HEK293 (cell line): ENCODE measurements around the gene TEX38.
A peak's percentile ranks its signal among the peaks of the same experiment; 100 is the strongest.

Experiments used
- CTCF ChIA-PET: fragments of 350-600 bp; formaldehyde crosslinking; extraction: SDS; loops from one replicate; lab custom pipeline; 2021; ENCODE audit warnings: antibody characterized with exemption; lab: Yijun Ruan, JAX
- POLR2A ChIA-PET: fragments of 300-600 bp; formaldehyde crosslinking; extraction: SDS; loops from one replicate; lab custom pipeline; 2020; ENCODE audit warnings: antibody characterized with exemption, inconsistent platforms; lab: Yijun Ruan, JAX
- H3K27ac ChIP-seq: fragments of 200-500 bp; sonication (Bioruptor generic); 2 replicates; pipeline ENCODE4 v1.5.1; 2014; ENCODE audit warnings: low read depth, low read length, control low read depth, inconsistent platforms; ENCODE audit errors: extremely low read depth
- H3K36me3 ChIP-seq, 2 experiments: fragments of 200-500 bp in 1 of 2; sonication (Bioruptor generic) in 1 of 2; 1 replicate in 1 of 2; 2 replicates in 1 of 2; pipeline ENCODE4 v1.5.1; 2014 to 2017; ENCODE audit warnings: inconsistent platforms in 2 of 2, low read length in 2 of 2; ENCODE audit not compliant: control insufficient read depth in 2 of 2, insufficient read depth in 1 of 2
- H3K4me1 ChIP-seq: fragments of 200-500 bp; sonication (Bioruptor generic); 2 replicates; pipeline ENCODE4 v1.5.1; 2014; ENCODE audit warnings: mild to moderate bottlenecking, low read length, inconsistent platforms; ENCODE audit not compliant: control insufficient read depth, insufficient read depth
- H3K4me3 ChIP-seq: 2 replicates; pipeline ENCODE4 v1.5.1; 2011; ENCODE audit warnings: low read depth, mild to moderate bottlenecking, control low read depth, low read length, moderate library complexity
- H3K9me3 ChIP-seq: fragments of 200-500 bp; sonication (Bioruptor generic); 2 replicates; pipeline ENCODE4 v1.5.1; 2014; ENCODE audit warnings: low read depth, low read length, inconsistent platforms; ENCODE audit not compliant: control insufficient read depth, insufficient read depth
- FEZF1 ChIP-seq: fragments of 450-650 bp; formaldehyde crosslinking; IDR thresholded peaks from 2 replicates; pipeline ENCODE4 v1.5.1; 2016; ENCODE audit warnings: missing biosample characterization, missing genetic modification characterization
- GLI2 ChIP-seq: fragments of 450-650 bp; formaldehyde crosslinking; IDR thresholded peaks from 2 replicates; pipeline ENCODE4; 2017; ENCODE audit warnings: missing biosample characterization, missing genetic modification characterization, low read depth, borderline replicate concordance
- GLI4 ChIP-seq: fragments of 450-650 bp; formaldehyde crosslinking; IDR thresholded peaks from 2 replicates; pipeline ENCODE4 v1.5.1; 2016; ENCODE audit warnings: missing biosample characterization, missing genetic modification characterization
- KLF17 ChIP-seq: fragments of 450-650 bp; formaldehyde crosslinking; IDR thresholded peaks from 2 replicates; pipeline ENCODE4 v1.5.1; 2016; ENCODE audit warnings: missing biosample characterization, missing genetic modification characterization
- KLF9 ChIP-seq: fragments of 450-650 bp; formaldehyde crosslinking; IDR thresholded peaks from 2 replicates; pipeline ENCODE4 v1.5.1; 2016; ENCODE audit warnings: missing biosample characterization, missing genetic modification characterization, low read depth
- RBAK ChIP-seq: fragments of 450-650 bp; formaldehyde crosslinking; IDR thresholded peaks from 2 replicates; pipeline ENCODE4 v1.5.1; 2016; ENCODE audit warnings: missing biosample characterization, missing genetic modification characterization
- ZBTB44 ChIP-seq: fragments of 450-650 bp; IDR thresholded peaks from 2 replicates; pipeline ENCODE4 v1.5.1; 2018; ENCODE audit warnings: missing biosample characterization, mild to moderate bottlenecking, missing genetic modification characterization
- ZFP41 ChIP-seq: fragments of 450-650 bp; formaldehyde crosslinking; IDR thresholded peaks from 2 replicates; pipeline ENCODE4 v1.5.1; 2016; ENCODE audit warnings: missing biosample characterization, missing genetic modification characterization, borderline replicate concordance
- ZNF146 ChIP-seq: fragments of 450-650 bp; formaldehyde crosslinking; IDR thresholded peaks from 2 replicates; pipeline ENCODE4 v1.5.1; 2016; ENCODE audit warnings: missing biosample characterization, missing genetic modification characterization
- ZNF248 ChIP-seq: fragments of 450-650 bp; formaldehyde crosslinking; IDR thresholded peaks from 2 replicates; pipeline ENCODE4 v1.5.1; 2017; ENCODE audit warnings: missing biosample characterization, missing genetic modification characterization
- ZNF274 ChIP-seq, 2 experiments: fragments of 200-500 bp in 1 of 2; fragments of 450-650 bp in 1 of 2; sonication (Bioruptor generic) in 1 of 2; formaldehyde crosslinking in 1 of 2; IDR thresholded peaks; 2 replicates each; pipeline versions ENCODE4 v1.5.1 to v1.6.1; 2014 to 2016; ENCODE audit warnings: borderline replicate concordance in 1 of 2, inconsistent platforms in 1 of 2, low read length in 1 of 2, missing biosample characterization in 1 of 2, missing genetic modification characterization in 1 of 2
- ZNF37A ChIP-seq: fragments of 450-650 bp; IDR thresholded peaks from 2 replicates; pipeline ENCODE4 v1.5.1; 2018; ENCODE audit warnings: missing biosample characterization, missing genetic modification characterization
- ZNF433 ChIP-seq: fragments of 450-650 bp; formaldehyde crosslinking; IDR thresholded peaks from 2 replicates; pipeline ENCODE4 v1.5.1; 2016; ENCODE audit warnings: missing biosample characterization, missing genetic modification characterization, low read depth
- ZNF513 ChIP-seq: fragments of 450-650 bp; IDR thresholded peaks from 2 replicates; pipeline ENCODE4 v1.5.1; 2018; ENCODE audit warnings: missing biosample characterization, missing genetic modification characterization
- ZNF580 ChIP-seq: fragments of 450-650 bp; formaldehyde crosslinking; IDR thresholded peaks from 2 replicates; pipeline ENCODE4 v1.5.1; 2016; ENCODE audit warnings: missing biosample characterization, missing genetic modification characterization
- ZNF704 ChIP-seq: fragments of 450-650 bp; formaldehyde crosslinking; IDR thresholded peaks from 2 replicates; pipeline ENCODE4 v1.5.1; 2016; ENCODE audit warnings: missing biosample characterization, missing genetic modification characterization
- ZNF777 ChIP-seq: fragments of 450-650 bp; formaldehyde crosslinking; IDR thresholded peaks from 2 replicates; pipeline ENCODE4 v1.5.1; 2017; ENCODE audit warnings: missing biosample characterization, missing genetic modification characterization, borderline replicate concordance
- ZSCAN30 ChIP-seq: fragments of 450-650 bp; IDR thresholded peaks from 2 replicates; pipeline ENCODE4 v1.5.1; 2018; ENCODE audit warnings: missing biosample characterization, mild to moderate bottlenecking, missing genetic modification characterization, moderate library complexity

The TEX38 gene

GRCh38 chr1:46676531-46676930 is 4.9 kb downstream of the TEX38 start (continued):
- TF ChIP-seq ZNF274 (IDR thresholded peaks at IDR 0.05; ENCODE audit: low read length): no peak
- no peak for TF ChIP-seq ZNF274 (tag by site-specific recombination; IDR thresholded peaks at IDR 0.05; ENCODE audit: borderline replicate concordance)
- no peak for TF ChIP-seq GLI2 (tag by site-specific recombination)
- TF ChIP-seq RBAK (tag by site-specific recombination): no peak
- TF ChIP-seq, all 188 proteins: peak for 0

- no peaks in the 10 kb centered on the region for H3K4me1 ChIP-seq
- POLR2A ChIA-PET: interaction anchor here (0.8 to 0.9 kb wide), 2 partner anchors 13 to 143 kb away, joined by 3 to 8 read pairs; no protein-coding TSS in a partner anchor
- no peaks in the 10 kb centered on the region for H3K9me3 ChIP-seq
- no peak overlapping the region for H3K4me3 ChIP-seq
- H3K27ac ChIP-seq: no peak overlapping the region
- TF ChIP-seq GLI4 (tag by site-specific recombination): no peak
- TF ChIP-seq ZNF433: no peak
- TF ChIP-seq KLF17 (tag by site-specific recombination): no peak
- no peak for TF ChIP-seq ZBTB44 (tag by site-specific recombination)
- TF ChIP-seq ZNF248: no peak
- TF ChIP-seq ZSCAN30 (tag by site-specific recombination): no peak
- no peak for TF ChIP-seq ZFP41 (tag by site-specific recombination)
- no peak for TF ChIP-seq KLF9 (tag by site-specific recombination)
- no peak for TF ChIP-seq ZNF513 (tag by site-specific recombination)
- TF ChIP-seq FEZF1: no peak
- TF ChIP-seq ZNF37A (tag by site-specific recombination): no peak
- TF ChIP-seq ZNF777 (tag by site-specific recombination): no peak
- H3K36me3 ChIP-seq: peaks cover 21 to 88% of the 10 kb centered on the region in 2 experiments
- CTCF ChIA-PET: interaction anchor here (0.7 to 1.6 kb wide), 3 partner anchors 48 to 137 kb away, joined by 3 read pairs; no protein-coding TSS in a partner anchor
These were observed 5.7 kb downstream of the TEX38 start for GRCh38 chr1:46677339-46677738.

- H3K4me3 ChIP-seq: no peak overlapping the region
- H3K4me1 ChIP-seq: no peaks in the 10 kb centered on the region
- TF ChIP-seq ZNF146 (tag by site-specific recombination) (peak; percentile 94), ZNF580 (tag by site-specific recombination) (peak; percentile 20; the same call in 1 of the 2 replicates), ZNF704 (tag by site-specific recombination) (no peak)
- POLR2A ChIA-PET: no interaction called here
- peaks cover 21 to 92% of the 10 kb centered on the region in 2 experiments for H3K36me3 ChIP-seq
- no peak overlapping the region for H3K27ac ChIP-seq
- no peaks in the 10 kb centered on the region for H3K9me3 ChIP-seq
- CTCF ChIA-PET: no interaction called here
These were observed 8.3 kb downstream of the TEX38 start for GRCh38 chr1:46679789-46680573.
